NB4 (cell line): ENCODE results near the gene FAM32A.

Experiments
- DNase-seq: peaks from one replicate; pipeline ENCODE4 v3.0.0; 2010; ENCODE audit warnings: low read depth
- H3K4me3 ChIP-seq: one replicate; pipeline ENCODE4 v1.5.1; 2011; ENCODE audit warnings: mild to moderate bottlenecking, low read depth, low read length, moderate library complexity
- MYC ChIP-seq: IDR thresholded peaks from 2 replicates; pipeline ENCODE4 v1.6.1; 2011; ENCODE audit warnings: low read depth, low read length
- POLR2A ChIP-seq: IDR thresholded peaks from 2 replicates; pipeline ENCODE4 v1.6.1; 2011; ENCODE audit warnings: mild to moderate bottlenecking; ENCODE audit not compliant: insufficient read length; ENCODE audit errors: extremely low read depth
- TF ChIP-seq, protein P1 (sequence below): IDR thresholded peaks from 2 replicates; pipeline ENCODE4 v1.6.1; 2011; ENCODE audit warnings: low read depth, low read length
- TF ChIP-seq, protein P2 (sequence below): IDR thresholded peaks from one replicate; pipeline ENCODE4 v1.5.1; 2012; ENCODE audit warnings: low read depth, low read length

Gene FAM32A

DNA sequence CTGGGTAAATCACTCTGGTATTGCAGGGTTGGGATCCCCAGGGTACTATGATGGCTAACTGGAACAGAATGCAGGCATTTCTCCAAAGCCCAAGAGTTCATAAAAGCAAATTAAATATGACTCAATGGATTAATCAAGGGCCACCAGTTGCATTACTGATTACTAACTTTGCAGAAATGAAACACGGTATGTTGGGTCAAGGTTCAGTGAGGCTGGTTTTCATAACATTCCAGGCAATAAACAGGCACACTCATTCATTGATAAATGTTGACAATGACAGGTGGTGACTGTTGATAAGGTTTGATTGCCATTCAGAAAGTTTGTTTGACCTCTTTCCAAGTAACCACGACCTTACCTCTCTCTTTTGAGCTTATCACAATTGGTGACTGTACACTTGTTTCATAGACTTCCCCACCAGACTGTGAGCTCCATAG, 12.0 kb downstream of the FAM32A start:
- TF ChIP-seq, protein P1, sequence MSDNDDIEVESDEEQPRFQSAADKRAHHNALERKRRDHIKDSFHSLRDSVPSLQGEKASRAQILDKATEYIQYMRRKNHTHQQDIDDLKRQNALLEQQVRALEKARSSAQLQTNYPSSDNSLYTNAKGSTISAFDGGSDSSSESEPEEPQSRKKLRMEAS, result no peak
- TF ChIP-seq MYC (no peak), POLR2A (no peak)
- TF ChIP-seq, protein P2, sequence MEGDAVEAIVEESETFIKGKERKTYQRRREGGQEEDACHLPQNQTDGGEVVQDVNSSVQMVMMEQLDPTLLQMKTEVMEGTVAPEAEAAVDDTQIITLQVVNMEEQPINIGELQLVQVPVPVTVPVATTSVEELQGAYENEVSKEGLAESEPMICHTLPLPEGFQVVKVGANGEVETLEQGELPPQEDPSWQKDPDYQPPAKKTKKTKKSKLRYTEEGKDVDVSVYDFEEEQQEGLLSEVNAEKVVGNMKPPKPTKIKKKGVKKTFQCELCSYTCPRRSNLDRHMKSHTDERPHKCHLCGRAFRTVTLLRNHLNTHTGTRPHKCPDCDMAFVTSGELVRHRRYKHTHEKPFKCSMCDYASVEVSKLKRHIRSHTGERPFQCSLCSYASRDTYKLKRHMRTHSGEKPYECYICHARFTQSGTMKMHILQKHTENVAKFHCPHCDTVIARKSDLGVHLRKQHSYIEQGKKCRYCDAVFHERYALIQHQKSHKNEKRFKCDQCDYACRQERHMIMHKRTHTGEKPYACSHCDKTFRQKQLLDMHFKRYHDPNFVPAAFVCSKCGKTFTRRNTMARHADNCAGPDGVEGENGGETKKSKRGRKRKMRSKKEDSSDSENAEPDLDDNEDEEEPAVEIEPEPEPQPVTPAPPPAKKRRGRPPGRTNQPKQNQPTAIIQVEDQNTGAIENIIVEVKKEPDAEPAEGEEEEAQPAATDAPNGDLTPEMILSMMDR, result no peak
- DNase-seq, result no peak
- peak overlapping the region; percentile 88 for H3K4me3 ChIP-seq

DNA sequence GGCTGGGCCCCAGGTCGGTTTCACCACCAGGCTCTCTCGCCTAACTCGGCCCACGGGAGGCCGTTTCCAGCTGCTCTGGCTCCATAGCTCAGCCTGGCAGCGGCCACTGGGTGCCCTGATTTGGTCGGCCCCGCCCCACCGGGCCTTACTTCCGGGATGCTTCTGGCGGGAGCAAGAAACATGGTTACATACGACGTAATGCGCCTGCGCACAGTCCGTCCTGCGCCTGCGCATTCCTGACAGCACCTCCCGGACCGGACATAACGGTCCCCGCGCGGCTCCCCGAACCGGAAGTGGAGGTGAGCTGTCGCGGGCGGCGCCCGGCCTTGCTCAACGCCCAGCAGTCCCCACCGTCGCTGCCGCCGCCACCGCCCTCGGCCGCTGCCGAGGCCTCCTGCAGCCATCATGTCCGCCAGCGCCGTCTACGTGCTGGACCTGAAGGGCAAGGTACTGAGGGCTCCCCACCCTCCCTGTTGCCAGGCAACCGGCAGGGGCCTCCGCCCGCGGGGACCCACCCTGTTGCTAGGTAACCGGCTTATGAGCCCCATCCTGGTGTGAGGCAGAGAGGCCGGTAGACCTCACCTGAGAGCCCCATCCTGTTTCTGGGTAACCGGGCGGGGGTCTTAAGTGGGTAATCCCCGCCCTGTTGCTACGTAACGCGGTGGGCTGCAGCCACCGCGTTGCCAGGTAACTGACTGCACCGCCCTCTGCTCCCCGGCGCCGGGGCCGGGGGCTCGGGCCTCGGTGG, 12.6 kb downstream of the FAM32A start, which contains the start of gene AP1M1:
AP1M1 (plus strand) TSS at position 290 of the 748 bp plus-strand sequence; CDS start at position 406, 116 bp downstream.
- DNase-seq, result peak; percentile 98
- TF ChIP-seq POLR2A, result peak; percentile 52
- TF ChIP-seq, protein P2, result no peak
- peak; percentile 32 for TF ChIP-seq MYC
- TF ChIP-seq, protein P1, result peak; percentile 17; the same call in 1 of the 2 replicates
- peak within 1 kb of the TSS; percentile 88 for H3K4me3 ChIP-seq

DNA sequence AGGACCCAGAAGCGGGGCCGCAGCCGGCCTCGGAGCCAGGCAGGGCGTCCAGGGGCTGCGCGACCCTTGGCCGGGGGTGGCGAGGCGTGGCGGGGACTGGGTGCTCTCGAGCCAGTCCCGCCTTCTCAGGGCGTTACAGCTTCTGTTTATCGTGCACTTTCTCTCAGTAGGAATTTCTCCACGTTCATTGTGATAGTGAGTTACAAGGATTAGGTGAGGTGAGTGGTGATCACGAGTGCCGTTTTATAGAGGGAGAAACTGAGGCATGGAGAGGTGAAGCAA, 13.1 kb downstream of the FAM32A start:
- no peak for DNase-seq
- TF ChIP-seq, protein P1, result no peak
- TF ChIP-seq POLR2A, result no peak
- TF ChIP-seq, protein P2, result no peak
- TF ChIP-seq MYC, result no peak
- peak overlapping the region; percentile 88 for H3K4me3 ChIP-seq

DNA sequence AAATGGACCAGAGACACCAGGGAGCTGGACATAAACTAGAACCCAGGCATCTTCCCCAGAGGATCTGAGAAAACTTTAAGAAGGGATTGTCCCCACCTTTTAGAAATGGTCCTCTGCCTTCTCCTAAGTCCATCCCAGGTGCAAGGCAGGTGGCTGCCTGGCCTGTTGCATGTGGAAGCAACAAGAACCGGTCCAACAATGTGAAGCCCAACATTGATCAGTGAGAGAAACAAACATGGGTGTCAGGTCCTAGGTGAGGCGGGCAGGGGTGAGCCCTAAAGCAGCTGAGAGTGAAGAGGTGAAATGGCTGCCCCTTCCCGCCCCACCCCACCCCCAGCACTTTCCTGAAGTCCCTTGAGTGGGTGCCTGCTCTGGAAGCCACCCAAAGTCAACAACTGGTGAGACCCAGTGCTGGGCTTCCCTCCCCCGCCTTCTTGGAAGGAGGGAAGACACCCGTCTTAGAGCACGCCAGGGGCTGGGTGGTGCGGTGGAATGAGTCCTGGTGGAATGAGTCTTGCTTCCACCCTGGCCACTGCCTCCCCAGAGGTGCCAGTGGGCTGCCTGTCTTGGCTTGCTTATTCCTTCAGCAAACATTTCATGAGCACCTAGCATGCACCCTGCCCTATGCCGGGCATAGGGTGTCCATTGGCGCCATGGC, 14.2 kb downstream of the FAM32A start:
- no peak for DNase-seq
- TF ChIP-seq, protein P2, result no peak
- TF ChIP-seq, protein P1, result no peak
- no peak for TF ChIP-seq POLR2A
- TF ChIP-seq MYC, result no peak
- no peak overlapping the region for H3K4me3 ChIP-seq

DNA sequence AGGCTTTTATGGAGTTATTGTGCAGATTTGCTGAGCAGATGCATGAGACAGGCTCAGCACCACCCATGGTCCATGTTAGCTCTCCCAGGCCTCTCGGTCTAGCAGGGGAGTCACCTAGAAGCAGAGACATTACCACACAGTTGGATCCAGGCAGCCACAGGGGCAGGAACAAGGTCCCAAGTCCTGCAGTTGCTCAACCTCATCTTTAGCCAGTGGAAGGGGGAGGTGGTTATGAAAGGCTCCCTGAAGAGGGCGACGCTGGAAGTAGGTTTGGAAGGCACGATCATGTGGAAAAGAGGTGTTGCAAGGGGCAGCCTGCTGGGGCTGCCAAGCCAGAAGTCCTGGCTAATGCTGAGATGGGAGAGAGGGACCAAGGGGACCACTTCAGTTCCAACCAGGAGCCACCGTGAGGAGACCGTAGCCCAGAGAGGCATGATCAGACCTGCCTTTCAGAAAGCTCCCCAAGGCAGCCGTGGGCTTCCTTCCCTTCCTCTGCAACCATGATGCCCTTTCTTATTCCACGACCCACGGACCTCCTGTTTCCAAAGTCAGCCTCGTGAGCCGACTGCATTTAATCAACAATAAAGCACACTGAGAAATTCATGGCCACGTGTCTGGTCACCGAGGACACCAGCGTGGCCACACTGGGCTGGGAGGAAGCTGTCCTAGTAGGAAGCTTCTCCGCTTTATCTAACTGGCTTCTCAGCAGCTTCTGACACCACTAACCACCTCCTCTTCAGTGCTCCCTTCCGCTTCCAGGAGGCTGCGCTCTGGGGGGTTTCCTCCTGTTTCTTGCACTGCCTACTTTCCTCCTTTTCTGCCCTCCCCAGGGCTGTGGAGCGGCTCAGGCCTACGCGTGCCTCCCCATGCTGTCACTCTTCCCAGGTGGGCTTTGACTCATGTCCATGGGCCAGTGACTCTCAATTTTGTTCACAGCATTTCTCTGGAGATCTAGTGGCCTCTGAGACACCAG, 15.1 kb downstream of the FAM32A start:
- DNase-seq, result peak; percentile 61
- TF ChIP-seq POLR2A (no peak), MYC (no peak)
- TF ChIP-seq, protein P1, result no peak
- TF ChIP-seq, protein P2, result no peak
- H3K4me3 ChIP-seq, result no peak overlapping the region
